Measurements from ENCODE around the gene ANO2.

Gene ANO2

GRCh38 chr12:5976196-5976595 lies 31.1 kb upstream of the ANO2 start:
- no peak for TF ChIP-seq TOX (CRISPR knock-in tag; IDR thresholded peaks at IDR 0.05; ENCODE audit: borderline replicate concordance)
- TF ChIP-seq PPARA (CRISPR knock-in tag; IDR thresholded peaks at IDR 0.05; ENCODE audit: borderline replicate concordance) = no peak
- no peak for TF ChIP-seq ZNF8 (CRISPR knock-in tag; IDR thresholded peaks at IDR 0.05)
- no peak for ATAC-seq

- TF ChIP-seq CREB5 (CRISPR knock-in tag; IDR thresholded peaks at IDR 0.05; ENCODE audit: low read depth) = no peak
- no peak for TF ChIP-seq GLIS3 (CRISPR knock-in tag; IDR thresholded peaks at IDR 0.05)
- no peak for TF ChIP-seq BACH2 (CRISPR knock-in tag; IDR thresholded peaks at IDR 0.05; ENCODE audit: borderline replicate concordance)
- no peak for TF ChIP-seq POU6F1 (CRISPR knock-in tag; IDR thresholded peaks at IDR 0.05; ENCODE audit: borderline replicate concordance, low read depth)
- no peak for TF ChIP-seq SNAI2 (CRISPR knock-in tag; IDR thresholded peaks at IDR 0.05)
- no peak for TF ChIP-seq CSRNP3 (CRISPR knock-in tag; IDR thresholded peaks at IDR 0.05)
- TF ChIP-seq ARNTL (CRISPR knock-in tag; IDR thresholded peaks at IDR 0.05; ENCODE audit: borderline replicate concordance, low read depth) = no peak
- ATAC-seq = no peak
Measured at GRCh38 chr12:5973461-5974115, 28.5 kb upstream of the ANO2 start.

GRCh38 chr12:5972387-5972786 lies 27.3 kb upstream of the ANO2 start:
- TF ChIP-seq ZFP30 (CRISPR knock-in tag; IDR thresholded peaks at IDR 0.05) (no peak), CSRNP3 (CRISPR knock-in tag; IDR thresholded peaks at IDR 0.05) (no peak), TSHZ2 (CRISPR knock-in tag; IDR thresholded peaks at IDR 0.05) (no peak), GLIS3 (CRISPR knock-in tag; IDR thresholded peaks at IDR 0.05) (no peak), PPARA (CRISPR knock-in tag; IDR thresholded peaks at IDR 0.05; ENCODE audit: borderline replicate concordance) (no peak), ZNF8 (CRISPR knock-in tag; IDR thresholded peaks at IDR 0.05) (no peak), SNAI2 (CRISPR knock-in tag; IDR thresholded peaks at IDR 0.05) (no peak), ARNTL (CRISPR knock-in tag; IDR thresholded peaks at IDR 0.05; ENCODE audit: borderline replicate concordance, low read depth) (no peak), ZFP3 (CRISPR knock-in tag; IDR thresholded peaks at IDR 0.05) (no peak), PATZ1 (CRISPR knock-in tag; IDR thresholded peaks at IDR 0.05; ENCODE audit: borderline replicate concordance) (no peak), OSR1 (CRISPR knock-in tag; IDR thresholded peaks at IDR 0.05) (no peak), ZC3H10 (CRISPR knock-in tag; IDR thresholded peaks at IDR 0.05) (no peak), TCF4 (CRISPR knock-in tag; IDR thresholded peaks at IDR 0.05; ENCODE audit: borderline replicate concordance) (no peak), ESRRG (CRISPR knock-in tag; IDR thresholded peaks at IDR 0.05) (no peak), ZNF565 (CRISPR knock-in tag; conservative IDR thresholded peaks at IDR 0.05; ENCODE audit: low read depth) (no peak)
- ATAC-seq = no peak

Data from SK-N-SH treated with all-trans-retinoic acid at 6 μM for 48 hours (cell line).